EL (cell line): ENCODE results near the gene AGBL3.
"Not testable (repeated sequence)": the region's sequence is repeated elsewhere in the genome, so short reads cannot be mapped to it uniquely, and the experiment has no call there.

Experiments
- DNase-seq: peaks from one replicate; pipeline ENCODE4 v3.0.0-alpha.2; 2016

Gene AGBL3

GRCh38 chr7:135169141-135169963, 183.0 kb downstream of the AGBL3 start:
- peak; percentile 54 for DNase-seq

GRCh38 chr7:135169964-135170273, 183.6 kb downstream of the AGBL3 start:
- DNase-seq = no peak

GRCh38 chr7:135170274-135170997, 184.1 kb downstream of the AGBL3 start, which contains the start of gene CYREN:
CYREN (minus strand) TSS chr7:135170707; CDS start chr7:135168922, 1,785 bp downstream.
- DNase-seq = peak; percentile 95

GRCh38 chr7:135170998-135171481, 184.7 kb downstream of the AGBL3 start:
- not testable (repeated sequence) for DNase-seq

- peak; percentile 47 for DNase-seq
Measured at GRCh38 chr7:135171581-135172291, 185.4 kb downstream of the AGBL3 start.

- not testable (repeated sequence) for DNase-seq
Measured at GRCh38 chr7:135173916-135174315, 187.6 kb downstream of the AGBL3 start.

GRCh38 chr7:135174941-135175340, 188.6 kb downstream of the AGBL3 start:
- no peak for DNase-seq

GRCh38 chr7:135175931-135176330, 189.6 kb downstream of the AGBL3 start:
- no peak for DNase-seq

GRCh38 chr7:135177028-135177696, 190.9 kb downstream of the AGBL3 start:
- no peak for DNase-seq

- no peak for DNase-seq
Measured at GRCh38 chr7:135178364-135178763, 192.1 kb downstream of the AGBL3 start.

- no peak for DNase-seq
Measured at GRCh38 chr7:135179321-135179925, 193.1 kb downstream of the AGBL3 start.

GRCh38 chr7:135180122-135180521, 193.8 kb downstream of the AGBL3 start:
- no peak for DNase-seq

GRCh38 chr7:135181261-135181928, 195.1 kb downstream of the AGBL3 start:
- DNase-seq = no peak

- no peak for DNase-seq
Measured at GRCh38 chr7:135181929-135182678, 195.8 kb downstream of the AGBL3 start.

GRCh38 chr7:135183478-135183877, 197.2 kb downstream of the AGBL3 start:
- DNase-seq = no peak

- DNase-seq = no peak
Measured at GRCh38 chr7:135184254-135184841, 198.0 kb downstream of the AGBL3 start.
